IMR-90 (cell line): Measurements from ENCODE around the gene TENM4. TPM values are rescaled to one million over a fixed set of nuclear protein-coding genes. Genes with fewer than 3 reads are reported as not detected.

Source experiments
- ATAC-seq: fragments of 200-7000 bp; cut with Tn5 transposase; 2 replicates; pipeline ENCODE4 v1.9.1; 2020; ENCODE audit warnings: low read depth, mild to moderate bottlenecking, moderate library complexity
- BruUV-seq: library from RNA; stranded (reverse); fragments of 400-500 nt; replicated peaks from 2 replicates; lab custom pipeline; 2021; lab: Mats Ljungman, UMichigan
- CTCF ChIA-PET: fragments of 300-600 bp; formaldehyde crosslinking; extraction: SDS; loops from one replicate; lab custom pipeline; 2021; ENCODE audit warnings: antibody characterized with exemption; lab: Yijun Ruan, JAX
- POLR2A ChIA-PET: fragments of 300-600 bp; sonication (Branson Sonifier 250); formaldehyde crosslinking; loops from one replicate; lab custom pipeline; 2022; ENCODE audit warnings: antibody characterized with exemption; ENCODE audit not compliant: unreplicated experiment; lab: Charles Lee
- DNase-seq: peaks from one replicate; pipeline ENCODE4 v3.0.0; 2013
- H2AFZ ChIP-seq: replicated peaks from 2 replicates; pipeline ENCODE3; 2013; ENCODE audit warnings: low read length, mild to moderate bottlenecking; ENCODE audit not compliant: poor library complexity
- H2AK5ac ChIP-seq: 2 replicates; pipeline ENCODE4 v1.6.1; 2013; ENCODE audit warnings: low read depth, low read length, inconsistent platforms
- H2AK9ac ChIP-seq: replicated peaks from 2 replicates; pipeline ENCODE3; 2013; ENCODE audit warnings: mild to moderate bottlenecking, low read depth, low read length, moderate library complexity; ENCODE audit not compliant: poor library complexity
- H2BK120ac ChIP-seq: 2 replicates; pipeline ENCODE4 v1.6.1; 2013; ENCODE audit warnings: low read depth, low read length, inconsistent platforms
- H2BK15ac ChIP-seq: 3 replicates; pipeline ENCODE4 v1.6.1; 2013; ENCODE audit warnings: low read depth, low read length, inconsistent platforms
- H2BK20ac ChIP-seq: 2 replicates; pipeline ENCODE4 v1.6.1; 2013; ENCODE audit warnings: low read depth, mild to moderate bottlenecking, inconsistent platforms, low read length, moderate library complexity
- H2BK5ac ChIP-seq: 2 replicates; pipeline ENCODE4 v1.6.1; 2013; ENCODE audit warnings: mild to moderate bottlenecking, low read depth, low read length, inconsistent platforms; ENCODE audit not compliant: poor library complexity, severe bottlenecking
- H3K14ac ChIP-seq: replicated peaks from 2 replicates; pipeline ENCODE4 v1.6.1; 2013; ENCODE audit warnings: low read depth, low read length, inconsistent platforms
- H3K18ac ChIP-seq: 2 replicates; pipeline ENCODE4 v1.6.1; 2013; ENCODE audit warnings: low read depth, low read length, control low read depth
- H3K23ac ChIP-seq: 2 replicates; pipeline ENCODE4 v1.6.1; 2013; ENCODE audit warnings: low read depth, low read length, inconsistent platforms
- H3K27ac ChIP-seq: 2 replicates; pipeline ENCODE4 v1.5.1; 2013; ENCODE audit warnings: mild to moderate bottlenecking, control low read depth, low read length; ENCODE audit not compliant: insufficient read depth
- H3K27me3 ChIP-seq: 2 replicates; pipeline ENCODE4 v1.6.1; 2013; ENCODE audit warnings: low read length; ENCODE audit not compliant: control insufficient read depth, insufficient read depth
- H3K36me3 ChIP-seq: 2 replicates; pipeline ENCODE4 v1.6.1; 2013; ENCODE audit warnings: low read length, mixed read lengths; ENCODE audit not compliant: control insufficient read depth, insufficient read depth
- H3K4ac ChIP-seq: 2 replicates; pipeline ENCODE4 v1.6.1; 2013; ENCODE audit warnings: low read depth, low read length, inconsistent platforms
- H3K4me1 ChIP-seq: 2 replicates; pipeline ENCODE4 v1.6.1; 2013; ENCODE audit warnings: low read length, mixed read lengths; ENCODE audit not compliant: control insufficient read depth, insufficient read depth
- H3K4me2 ChIP-seq: 2 replicates; pipeline ENCODE4 v1.6.1; 2013; ENCODE audit warnings: low read depth, mild to moderate bottlenecking, control low read depth, low read length, moderate library complexity
- H3K4me3 ChIP-seq: 2 replicates; pipeline ENCODE4 v1.5.1; 2013; ENCODE audit warnings: low read depth, mild to moderate bottlenecking, control low read depth, low read length, moderate library complexity; ENCODE audit not compliant: insufficient read depth
- H3K56ac ChIP-seq: 2 replicates; pipeline ENCODE4 v1.6.1; 2013; ENCODE audit warnings: low read length, inconsistent platforms; ENCODE audit not compliant: insufficient read depth; ENCODE audit errors: extremely low read depth
- H3K79me1 ChIP-seq, 2 experiments: 2 replicates each; pipeline ENCODE4 v1.6.1; 2013; ENCODE audit warnings: low read length in 2 of 2, inconsistent platforms in 1 of 2, low read depth in 1 of 2
- H3K9ac ChIP-seq: 2 replicates; pipeline ENCODE4 v1.6.1; 2013; ENCODE audit warnings: low read depth, low read length, control low read depth
- H3K9me1 ChIP-seq: 2 replicates; pipeline ENCODE4 v1.6.1; 2013; ENCODE audit warnings: low read length, inconsistent platforms; ENCODE audit not compliant: insufficient read depth
- H3K9me3 ChIP-seq: 2 replicates; pipeline ENCODE4 v1.6.1; 2013; ENCODE audit warnings: low read length; ENCODE audit not compliant: control insufficient read depth, insufficient read depth
- H4K20me1 ChIP-seq: 2 replicates; pipeline ENCODE4 v1.6.1; 2013; ENCODE audit warnings: low read length, inconsistent platforms; ENCODE audit not compliant: insufficient read depth
- H4K5ac ChIP-seq: 2 replicates; pipeline ENCODE4 v1.6.1; 2013; ENCODE audit warnings: mild to moderate bottlenecking, low read depth, low read length, control low read depth
- H4K8ac ChIP-seq, 2 experiments: 2 replicates each; pipeline ENCODE4 v1.6.1; 2013; ENCODE audit warnings: low read depth in 2 of 2, low read length in 2 of 2, control low read depth in 1 of 2, inconsistent platforms in 1 of 2
- H4K91ac ChIP-seq: 2 replicates; pipeline ENCODE4 v1.6.1; 2013; ENCODE audit warnings: low read depth, low read length, inconsistent platforms; ENCODE audit not compliant: insufficient read depth
- BHLHE40 ChIP-seq: fragments of 150-350 bp; IDR thresholded peaks from 2 replicates; pipeline ENCODE4 v1.6.1; 2016; ENCODE audit warnings: mild to moderate bottlenecking, low read depth, low read length
- CEBPB ChIP-seq: IDR thresholded peaks from 2 replicates; pipeline ENCODE4 v1.6.1; 2012; ENCODE audit warnings: low read depth, low read length, improper control_type of control experiment
- CHD1 ChIP-seq: IDR thresholded peaks from 2 replicates; pipeline ENCODE4 v1.6.1; 2012; ENCODE audit warnings: low read depth, low read length, improper control_type of control experiment
- CTCF ChIP-seq: conservative IDR thresholded peaks from 2 replicates; pipeline ENCODE4 v1.5.1; 2012; ENCODE audit warnings: mild to moderate bottlenecking, low read depth, low read length, improper control_type of control experiment
- ELK1 ChIP-seq: fragments of 150-350 bp; IDR thresholded peaks from 2 replicates; pipeline ENCODE4 v1.6.1; 2016; ENCODE audit warnings: low read depth, mild to moderate bottlenecking, low read length, moderate library complexity, borderline replicate concordance
- FOS ChIP-seq: fragments of 150-350 bp; IDR thresholded peaks from 2 replicates; pipeline ENCODE4 v1.6.1; 2016; ENCODE audit warnings: low read depth, low read length
- MAFK ChIP-seq: IDR thresholded peaks from 2 replicates; pipeline ENCODE4 v1.6.1; 2012; ENCODE audit warnings: low read depth, low read length, improper control_type of control experiment
- MAZ ChIP-seq: IDR thresholded peaks from 2 replicates; pipeline ENCODE4 v1.6.1; 2012; ENCODE audit warnings: low read depth, mild to moderate bottlenecking, low read length, improper control_type of control experiment, moderate library complexity, borderline replicate concordance
- MXI1 ChIP-seq: IDR thresholded peaks from 2 replicates; pipeline ENCODE4 v1.6.1; 2012; ENCODE audit warnings: low read depth, mild to moderate bottlenecking, low read length, moderate library complexity, borderline replicate concordance
- NFE2L2 ChIP-seq: fragments of 150-350 bp; IDR thresholded peaks from 2 replicates; pipeline ENCODE4 v1.6.1; 2016; ENCODE audit warnings: low read depth, mild to moderate bottlenecking, low read length
- POLR2A ChIP-seq: IDR thresholded peaks from 2 replicates; pipeline ENCODE4 v1.6.1; 2012; ENCODE audit warnings: mild to moderate bottlenecking, low read depth, low read length
- RAD21 ChIP-seq: IDR thresholded peaks from 2 replicates; pipeline ENCODE4 v1.6.1; 2012; ENCODE audit warnings: low read length, improper control_type of control experiment
- RCOR1 ChIP-seq: IDR thresholded peaks from 2 replicates; pipeline ENCODE4 v1.6.1; 2012; ENCODE audit warnings: mild to moderate bottlenecking, low read length, improper control_type of control experiment; ENCODE audit not compliant: insufficient replicate concordance
- RFX5 ChIP-seq: IDR thresholded peaks from 2 replicates; pipeline ENCODE4 v1.8.0; 2012; ENCODE audit warnings: low read depth, mild to moderate bottlenecking, low read length, moderate library complexity
- SMC3 ChIP-seq: fragments of 150-350 bp; IDR thresholded peaks from 2 replicates; pipeline ENCODE4 v1.6.1; 2016; ENCODE audit warnings: low read depth, mild to moderate bottlenecking, antibody characterized with exemption, low read length, moderate library complexity
- USF2 ChIP-seq: fragments of 150-350 bp; IDR thresholded peaks from 2 replicates; pipeline ENCODE4 v1.6.1; 2017; ENCODE audit warnings: mild to moderate bottlenecking, antibody characterized with exemption, low read length, low read depth
- WGBS, 2 experiments: methylation state at CpG; one replicate each; pipeline versions ENCODE4 v1.1.5 to v1.1.7; 2013; ENCODE audit warnings: missing lambda C conversion rate in 2 of 2; ENCODE audit not compliant: insufficient read length in 1 of 2; ENCODE audit errors: extremely low coverage in 2 of 2; 5-methylcytosine and 5-hydroxymethylcytosine counted together
- dilution Hi-C: fragments of 300-500 bp; cut with HindIII; formaldehyde crosslinking; loops from one replicate; pipeline ENCODE4 v1.14.3; 2018; ENCODE audit warnings: low sequenced_read_pairs; ENCODE audit not compliant: unreplicated experiment
- in situ Hi-C: fragments of 300-500 bp; cut with MboI; formaldehyde crosslinking; loops from 3 replicates; pipeline ENCODE4 v1.14.3; 2019; ENCODE audit warnings: low sequenced_read_pairs, inconsistent platforms, mixed read lengths
- intact Hi-C: fragments of 100-400 bp; cut with micrococcal nuclease; formaldehyde crosslinking; loops from 2 replicates; pipeline ENCODE4 v1.10.0; 2022
- polyA plus RNA-seq, 3 experiments: library from polyadenylated mRNA; depleted of rRNA; stranded (reverse); fragments of >200 nt; gene quantifications; 2 replicates each; pipeline ENCODE4 v1.2.3, GENCODE V29; 2012; ENCODE audit warnings: low replicate concordance in 1 of 3
- total RNA-seq: library from RNA; depleted of rRNA; stranded (reverse); fragments of >200 nt; gene quantifications from 2 replicates; pipeline ENCODE4 v1.2.3, GENCODE V29; 2012

The TENM4 gene
- total and polyA plus RNA-seq, 2 of the 4 experiments (the other 2 are of a cell fraction), result 7.4 to 9.0 TPM

- no peak overlapping the region for H3K4me2 ChIP-seq
- intact Hi-C loops, result no loop called here
These were observed 290.5 kb downstream of the TENM4 start for GRCh38 chr11:79150320-79150719.

More at GRCh38 chr11:79150320-79150719, 290.5 kb downstream of the TENM4 start:
- no peak overlapping the region for H2BK120ac ChIP-seq
- no peak for DNase-seq
- no peak overlapping the region for H3K56ac ChIP-seq
- no TSS peak for BruUV-seq
- no peak overlapping the region for H2AK9ac ChIP-seq
- WGBS, 2 experiments, result 20% methylated on average over 1 of the region's 1 CpG; no CpG with 5 or more reads in 1 of the 2 experiments
- H3K27me3 ChIP-seq, result no peaks in the 10 kb centered on the region
- H3K27ac ChIP-seq, result no peak overlapping the region
- no peak overlapping the region for H2BK15ac ChIP-seq
- H4K8ac ChIP-seq, result no peak overlapping the region
- dilution Hi-C loops, result no loop called here
- no peak overlapping the region for H3K4ac ChIP-seq
- no peak overlapping the region for H4K5ac ChIP-seq
- no peak overlapping the region for H4K91ac ChIP-seq
- H3K36me3 ChIP-seq, result no peaks in the 10 kb centered on the region; the same call in 1 of the 2 replicates
- H3K14ac ChIP-seq, result no peak overlapping the region
- no peak for ATAC-seq
- H3K79me1 ChIP-seq, result no peaks in the 10 kb centered on the region; a peak in 1 of 4 replicates
- ChIA-PET CTCF (no interaction called here), POLR2A (no interaction called here)
- H2BK20ac ChIP-seq, result no peak overlapping the region
- H2AFZ ChIP-seq, result no peak overlapping the region
- H3K18ac ChIP-seq, result no peak overlapping the region
- H3K4me3 ChIP-seq, result no peak overlapping the region
- no peak overlapping the region for H3K23ac ChIP-seq
- no peaks in the 10 kb centered on the region for H4K20me1 ChIP-seq
- H3K9ac ChIP-seq, result no peak overlapping the region
- no peak overlapping the region for H2BK5ac ChIP-seq
- H3K9me3 ChIP-seq, result no peaks in the 10 kb centered on the region
- peaks cover 2% of the 10 kb centered on the region; the same call in 1 of the 2 replicates for H3K4me1 ChIP-seq
- in situ Hi-C loops, result no loop called here
- H3K9me1 ChIP-seq, result no peaks in the 10 kb centered on the region; the same call in 1 of the 2 replicates
- no peak overlapping the region for H2AK5ac ChIP-seq
- TF ChIP-seq CHD1 (no peak), RFX5 (no peak), USF2 (no peak), SMC3 (no peak), CEBPB (no peak), ELK1 (no peak), MXI1 (no peak), CTCF (no peak), NFE2L2 (no peak), MAZ (no peak), POLR2A (no peak), RAD21 (no peak), FOS (no peak), BHLHE40 (no peak), RCOR1 (no peak), MAFK (no peak)
